Activated CD8-positive, alpha-beta memory T cell treated with anti-CD3 and anti-CD28 coated beads, Interleukin-2, amount 50 U/mL, for 4 hours (primary cell): ENCODE results near the gene HHAT.

Source experiments
- DNase-seq: peaks from one replicate; pipeline ENCODE4 v3.0.0-alpha.2; 2020

Gene HHAT

GRCh38 chr1:210558302-210558701 lies 229.6 kb downstream of the HHAT start:
- DNase-seq = no peak

GRCh38 chr1:210565306-210565705 lies 236.6 kb downstream of the HHAT start:
- DNase-seq = no peak

- DNase-seq = no peak
Measured at GRCh38 chr1:210568631-210569030, 239.9 kb downstream of the HHAT start.

- no peak for DNase-seq
Measured at GRCh38 chr1:210570116-210570515, 241.4 kb downstream of the HHAT start.

- DNase-seq = no peak
Measured at GRCh38 chr1:210571356-210572284, 242.9 kb downstream of the HHAT start.

- no peak for DNase-seq
Measured at GRCh38 chr1:210573141-210573540, 244.4 kb downstream of the HHAT start.

- DNase-seq = no peak
Measured at GRCh38 chr1:210582205-210582970, 253.7 kb downstream of the HHAT start.

- DNase-seq = peak; percentile 64
Measured at GRCh38 chr1:210584439-210585113, 255.9 kb downstream of the HHAT start.

GRCh38 chr1:210586771-210587170 lies 258.1 kb downstream of the HHAT start:
- no peak for DNase-seq

GRCh38 chr1:210587566-210587965 lies 258.9 kb downstream of the HHAT start:
- DNase-seq = no peak

GRCh38 chr1:210588357-210588756 lies 259.7 kb downstream of the HHAT start:
- no peak for DNase-seq

GRCh38 chr1:210588946-210589345 lies 260.2 kb downstream of the HHAT start:
- DNase-seq = no peak

GRCh38 chr1:210591214-210591613 lies 262.5 kb downstream of the HHAT start:
- no peak for DNase-seq

- no peak for DNase-seq
Measured at GRCh38 chr1:210594605-210595004, 265.9 kb downstream of the HHAT start.

GRCh38 chr1:210596641-210597040 lies 267.9 kb downstream of the HHAT start:
- no peak for DNase-seq

GRCh38 chr1:210597555-210598134 lies 268.9 kb downstream of the HHAT start:
- no peak for DNase-seq

GRCh38 chr1:210598135-210598652 lies 269.5 kb downstream of the HHAT start:
- DNase-seq = no peak

GRCh38 chr1:210600421-210601159 lies 271.9 kb downstream of the HHAT start:
- DNase-seq = no peak

GRCh38 chr1:210603123-210603522 lies 274.4 kb downstream of the HHAT start:
- DNase-seq = no peak

GRCh38 chr1:210605099-210605498 lies 276.4 kb downstream of the HHAT start:
- no peak for DNase-seq

- DNase-seq = no peak
Measured at GRCh38 chr1:210607361-210607760, 278.7 kb downstream of the HHAT start.

GRCh38 chr1:210608767-210609166 lies 280.1 kb downstream of the HHAT start:
- DNase-seq = no peak
